ENCODE data around the gene NLGN1.
A peak's percentile ranks its signal among the peaks of the same experiment; 100 is the strongest.

Gene NLGN1

DNA sequence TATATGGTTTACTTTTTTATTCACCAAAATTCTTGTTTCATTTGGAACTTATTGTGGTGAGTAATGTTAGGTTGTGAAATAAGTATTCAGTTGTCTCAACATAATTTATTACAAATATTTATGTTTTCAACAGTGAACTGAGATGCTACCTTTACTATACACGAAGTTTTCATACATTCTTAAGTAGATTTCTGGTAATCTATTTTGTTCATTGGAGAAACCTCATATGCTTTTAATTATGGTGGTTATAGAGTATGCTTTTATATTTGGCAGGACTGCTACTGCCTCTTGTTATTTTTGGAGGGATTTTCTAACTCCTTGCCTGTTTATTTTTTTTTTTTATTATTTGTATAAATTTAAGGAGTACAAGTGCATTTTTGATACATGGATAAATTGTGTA is 253.1 kb downstream of the NLGN1 start:
- Histone ChIP-seq H4K8ac (ENCODE audit: low read depth, low read length) (no peak overlapping the region), H3K27ac (ENCODE audit: low read depth, low read length) (no peak overlapping the region), H3K18ac (ENCODE audit: low read length) (no peak overlapping the region), H3K4me3 (ENCODE audit: low read depth, low read length) (no peak overlapping the region), H3K4ac (ENCODE audit: low read depth, low read length) (no peak overlapping the region), H3K4me2 (ENCODE audit: low read length) (no peak overlapping the region), H3K14ac (ENCODE audit: low read length) (no peak overlapping the region), H3K36me3 (ENCODE audit: control insufficient read depth in 1 of 2, insufficient read depth in 2 of 2, low read length in 2 of 2) (no peaks in the 10 kb centered on the region), H4K91ac (ENCODE audit: low read depth, low read length) (no peak overlapping the region), H3K9ac (ENCODE audit: low read length) (no peak overlapping the region), H3K79me1 (ENCODE audit: low read length) (no peaks in the 10 kb centered on the region), H3K4me1 (ENCODE audit: control insufficient read depth in 1 of 2, insufficient read depth in 2 of 2, low read length in 2 of 2) (no peaks in the 10 kb centered on the region), H2AFZ (ENCODE audit: insufficient read depth, low read length, poor library complexity) (no peak overlapping the region), H2BK120ac (ENCODE audit: insufficient read depth, low read length, poor library complexity) (no peak overlapping the region), H3K23ac (ENCODE audit: low read length) (no peak overlapping the region), H3K9me3 (ENCODE audit: insufficient read depth, low read depth, low read length) (no peaks in the 10 kb centered on the region), H3K79me2 (ENCODE audit: control insufficient read depth, insufficient read depth, low read length, poor library complexity) (no peaks in the 10 kb centered on the region), H3K27me3 (ENCODE audit: insufficient read depth, low read length) (no peaks in the 10 kb centered on the region), H2BK5ac (ENCODE audit: low read depth, low read length, poor library complexity) (no peak overlapping the region), H4K12ac (ENCODE audit: low read depth, low read length) (no peak overlapping the region), H2BK12ac (ENCODE audit: low read length) (no peak overlapping the region), H2AK5ac (ENCODE audit: low read length) (no peak overlapping the region)
- DNase-seq: no peak
- no CpG with 5 or more reads among the region's 1 CpG for WGBS (ENCODE audit: extremely low coverage, insufficient coverage, insufficient read length)

DNA sequence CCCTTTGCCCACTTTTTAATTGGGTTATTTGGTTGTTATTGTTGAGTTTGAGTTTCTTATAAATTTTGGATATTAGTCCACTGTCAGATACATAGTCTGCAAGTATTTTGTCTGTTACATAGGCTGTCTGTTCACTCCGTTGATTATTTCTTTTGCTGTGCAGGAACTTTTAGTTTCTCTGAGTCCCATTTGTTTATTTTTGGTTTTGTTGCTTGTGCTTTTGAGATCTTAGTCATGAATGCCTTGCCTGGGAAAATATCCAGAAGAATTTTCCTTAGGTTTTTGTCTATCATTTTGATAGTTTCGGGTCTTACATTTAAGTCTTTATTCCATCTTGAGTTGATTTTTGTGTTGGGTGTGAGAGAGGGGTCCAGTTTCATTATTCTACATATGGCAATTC is 254.5 kb downstream of the NLGN1 start:
- WGBS (ENCODE audit: extremely low coverage, insufficient coverage, insufficient read length): no CpG with 5 or more reads among the region's 2 CpGs
- H4K12ac ChIP-seq (ENCODE audit: low read depth, low read length): no peak overlapping the region
- no peak overlapping the region for H2BK120ac ChIP-seq (ENCODE audit: insufficient read depth, low read length, poor library complexity)
- no peak overlapping the region for H2BK5ac ChIP-seq (ENCODE audit: low read depth, low read length, poor library complexity)
- no peak overlapping the region for H2BK12ac ChIP-seq (ENCODE audit: low read length)
- H3K79me2 ChIP-seq (ENCODE audit: control insufficient read depth, insufficient read depth, low read length, poor library complexity): no peaks in the 10 kb centered on the region
- H3K79me1 ChIP-seq (ENCODE audit: low read length): no peaks in the 10 kb centered on the region
- H3K27ac ChIP-seq (ENCODE audit: low read depth, low read length): no peak overlapping the region
- H3K23ac ChIP-seq (ENCODE audit: low read length): no peak overlapping the region
- H2AFZ ChIP-seq (ENCODE audit: insufficient read depth, low read length, poor library complexity): no peak overlapping the region
- no peaks in the 10 kb centered on the region for H3K9me3 ChIP-seq (ENCODE audit: insufficient read depth, low read depth, low read length)
- no peak overlapping the region for H3K4me3 ChIP-seq (ENCODE audit: low read depth, low read length)
- no peak overlapping the region for H4K8ac ChIP-seq (ENCODE audit: low read depth, low read length)
- H3K27me3 ChIP-seq (ENCODE audit: insufficient read depth, low read length): no peaks in the 10 kb centered on the region
- H3K14ac ChIP-seq (ENCODE audit: low read length): no peak overlapping the region
- DNase-seq: no peak
- no peak overlapping the region for H3K4ac ChIP-seq (ENCODE audit: low read depth, low read length)
- H3K9ac ChIP-seq (ENCODE audit: low read length): no peak overlapping the region
- no peaks in the 10 kb centered on the region for H3K4me1 ChIP-seq (ENCODE audit: control insufficient read depth in 1 of 2, insufficient read depth in 2 of 2, low read length in 2 of 2)
- H3K36me3 ChIP-seq (ENCODE audit: control insufficient read depth in 1 of 2, insufficient read depth in 2 of 2, low read length in 2 of 2): no peaks in the 10 kb centered on the region
- no peak overlapping the region for H2AK5ac ChIP-seq (ENCODE audit: low read length)
- H3K18ac ChIP-seq (ENCODE audit: low read length): no peak overlapping the region
- no peak overlapping the region for H4K91ac ChIP-seq (ENCODE audit: low read depth, low read length)
- H3K4me2 ChIP-seq (ENCODE audit: low read length): no peak overlapping the region

- Histone ChIP-seq H3K4me2 (ENCODE audit: low read length) (no peak overlapping the region), H3K4me1 (ENCODE audit: control insufficient read depth in 1 of 2, insufficient read depth in 2 of 2, low read length in 2 of 2) (no peaks in the 10 kb centered on the region), H2BK12ac (ENCODE audit: low read length) (no peak overlapping the region), H2BK120ac (ENCODE audit: insufficient read depth, low read length, poor library complexity) (no peak overlapping the region), H3K79me2 (ENCODE audit: control insufficient read depth, insufficient read depth, low read length, poor library complexity) (no peaks in the 10 kb centered on the region), H3K9ac (ENCODE audit: low read length) (no peak overlapping the region), H3K14ac (ENCODE audit: low read length) (no peak overlapping the region), H3K79me1 (ENCODE audit: low read length) (no peaks in the 10 kb centered on the region), H3K4me3 (ENCODE audit: low read depth, low read length) (no peak overlapping the region), H3K27ac (ENCODE audit: low read depth, low read length) (no peak overlapping the region), H4K8ac (ENCODE audit: low read depth, low read length) (no peak overlapping the region), H3K4ac (ENCODE audit: low read depth, low read length) (no peak overlapping the region), H4K91ac (ENCODE audit: low read depth, low read length) (no peak overlapping the region), H3K23ac (ENCODE audit: low read length) (no peak overlapping the region), H4K12ac (ENCODE audit: low read depth, low read length) (no peak overlapping the region), H2AK5ac (ENCODE audit: low read length) (no peak overlapping the region), H3K36me3 (ENCODE audit: control insufficient read depth in 1 of 2, insufficient read depth in 2 of 2, low read length in 2 of 2) (no peaks in the 10 kb centered on the region), H2AFZ (ENCODE audit: insufficient read depth, low read length, poor library complexity) (no peak overlapping the region), H3K9me3 (ENCODE audit: insufficient read depth, low read depth, low read length) (no peaks in the 10 kb centered on the region), H3K18ac (ENCODE audit: low read length) (no peak overlapping the region), H3K27me3 (ENCODE audit: insufficient read depth, low read length) (no peaks in the 10 kb centered on the region), H2BK5ac (ENCODE audit: low read depth, low read length, poor library complexity) (no peak overlapping the region)
- DNase-seq: no peak
- no CpG with 5 or more reads among the region's 1 CpG for WGBS (ENCODE audit: extremely low coverage, insufficient coverage, insufficient read length)
Measured at GRCh38 chr3:173653781-173654180, 256.2 kb downstream of the NLGN1 start.

GRCh38 chr3:173659972-173660371 is 262.4 kb downstream of the NLGN1 start:
- peak; percentile 51 to 87 for DNase-seq
- Histone ChIP-seq H3K79me2 (ENCODE audit: control insufficient read depth, insufficient read depth, low read length, poor library complexity) (no peaks in the 10 kb centered on the region), H3K4me2 (ENCODE audit: low read length) (no peak overlapping the region), H3K9ac (ENCODE audit: low read length) (no peak overlapping the region), H2BK120ac (ENCODE audit: insufficient read depth, low read length, poor library complexity) (no peak overlapping the region), H3K4ac (ENCODE audit: low read depth, low read length) (no peak overlapping the region), H4K12ac (ENCODE audit: low read depth, low read length) (no peak overlapping the region), H3K36me3 (ENCODE audit: control insufficient read depth in 1 of 2, insufficient read depth in 2 of 2, low read length in 2 of 2) (no peaks in the 10 kb centered on the region), H4K8ac (ENCODE audit: low read depth, low read length) (no peak overlapping the region), H3K27ac (ENCODE audit: low read depth, low read length) (no peak overlapping the region), H3K4me1 (ENCODE audit: control insufficient read depth in 1 of 2, insufficient read depth in 2 of 2, low read length in 2 of 2) (peaks cover 0 to 5% of the 10 kb centered on the region in 2 experiments), H3K18ac (ENCODE audit: low read length) (no peak overlapping the region), H3K79me1 (ENCODE audit: low read length) (no peaks in the 10 kb centered on the region), H2AFZ (ENCODE audit: insufficient read depth, low read length, poor library complexity) (no peak overlapping the region), H3K9me3 (ENCODE audit: insufficient read depth, low read depth, low read length) (no peaks in the 10 kb centered on the region), H3K14ac (ENCODE audit: low read length) (no peak overlapping the region), H4K91ac (ENCODE audit: low read depth, low read length) (no peak overlapping the region), H3K4me3 (ENCODE audit: low read depth, low read length) (no peak overlapping the region), H2AK5ac (ENCODE audit: low read length) (no peak overlapping the region), H3K23ac (ENCODE audit: low read length) (no peak overlapping the region), H2BK12ac (ENCODE audit: low read length) (no peak overlapping the region), H2BK5ac (ENCODE audit: low read depth, low read length, poor library complexity) (no peak overlapping the region), H3K27me3 (ENCODE audit: insufficient read depth, low read length) (no peaks in the 10 kb centered on the region)
- WGBS (ENCODE audit: extremely low coverage, insufficient coverage, insufficient read length): no CpG with 5 or more reads among the region's 2 CpGs
